Neural cell (in vitro differentiated cells): Measurements from ENCODE around the gene MRPL48. TPM values are rescaled to one million over a fixed set of nuclear protein-coding genes. Genes with fewer than 3 reads are reported as not detected.

Experiments used
- H2AFZ ChIP-seq: fragments of 200-600, 300-800 bp; sonication (generic), shearing (Covaris generic); 2 replicates; pipeline ENCODE4 v1.6.0; 2014; ENCODE audit warnings: low read depth, mild to moderate bottlenecking, antibody characterized with exemption, low read length, moderate library complexity
- H3F3A ChIP-seq: fragments of 200-600 bp; shearing (Covaris generic); 2 replicates; pipeline ENCODE4 v1.6.1; 2016; ENCODE audit warnings: mild to moderate bottlenecking, moderate library complexity, mixed read lengths, antibody characterized with exemption, low read length; ENCODE audit not compliant: insufficient read depth, poor library complexity, severe bottlenecking
- H3K27ac ChIP-seq: fragments of 200-600, 300-800 bp; sonication (generic), shearing (Covaris generic); 2 replicates; pipeline ENCODE4 v1.5.1; 2014; ENCODE audit warnings: mild to moderate bottlenecking, low read length, moderate library complexity
- H3K27me3 ChIP-seq: fragments of 300-800, 200-600 bp; sonication (generic), shearing (Covaris generic); 2 replicates; pipeline ENCODE4 v1.6.0; 2014; ENCODE audit warnings: mild to moderate bottlenecking, low read depth, low read length, moderate library complexity; ENCODE audit not compliant: insufficient read depth
- H3K36me3 ChIP-seq: fragments of 300-800, 200-600 bp; sonication (generic), shearing (Covaris generic); 2 replicates; pipeline ENCODE4 v1.5.1; 2014; ENCODE audit warnings: mild to moderate bottlenecking, antibody characterized with exemption, low read length, moderate library complexity; ENCODE audit not compliant: insufficient read depth
- H3K4me2 ChIP-seq: fragments of 300-800, 200-600 bp; sonication (generic), shearing (Covaris generic); 2 replicates; pipeline ENCODE4 v1.6.0; 2014; ENCODE audit warnings: mild to moderate bottlenecking, low read length
- H3K4me3 ChIP-seq: fragments of 300-800, 200-600 bp; sonication (generic), shearing (Covaris generic); 2 replicates; pipeline ENCODE4 v1.5.1; 2014; ENCODE audit warnings: mild to moderate bottlenecking, low read length, moderate library complexity
- H3K79me2 ChIP-seq: fragments of 200-600 bp; shearing (Covaris generic); replicated peaks from 2 replicates; pipeline ENCODE4 v1.6.0; 2014; ENCODE audit warnings: mild to moderate bottlenecking, low read length, moderate library complexity; ENCODE audit not compliant: insufficient read depth
- H3K9ac ChIP-seq: fragments of 300-800, 200-600 bp; sonication (generic), shearing (Covaris generic); 2 replicates; pipeline ENCODE4 v1.6.1; 2016; ENCODE audit warnings: mild to moderate bottlenecking, low read length, mixed read lengths
- H3K9me2 ChIP-seq: fragments of 200-600 bp; shearing (Covaris generic); 2 replicates; pipeline ENCODE4 v1.6.1; 2016; ENCODE audit warnings: mild to moderate bottlenecking, low read length, mixed read lengths; ENCODE audit not compliant: insufficient read depth
- H3K9me3 ChIP-seq: fragments of 200-600, 300-800 bp; sonication (generic), shearing (Covaris generic); 2 replicates; pipeline ENCODE4 v1.6.1; 2016; ENCODE audit warnings: mild to moderate bottlenecking, mixed run types, low read length, moderate library complexity, mixed read lengths
- H4K20me1 ChIP-seq: fragments of 200-600 bp; shearing (Covaris generic); 2 replicates; pipeline ENCODE4 v1.6.1; 2016; ENCODE audit warnings: mild to moderate bottlenecking, mixed run types; ENCODE audit not compliant: insufficient read depth
- CTCF ChIP-seq: fragments of 450-650 bp; IDR thresholded peaks from 2 replicates; pipeline ENCODE4 v1.5.1; 2014; ENCODE audit warnings: antibody characterized with exemption, mild to moderate bottlenecking, moderate library complexity; ENCODE audit not compliant: poor library complexity, severe bottlenecking
- EP300 ChIP-seq: fragments of 450-650 bp; conservative IDR thresholded peaks from 2 replicates; pipeline ENCODE4 v1.6.1; 2014; ENCODE audit warnings: antibody characterized with exemption, mild to moderate bottlenecking, moderate library complexity; ENCODE audit not compliant: poor library complexity, severe bottlenecking
- EZH2 ChIP-seq: fragments of 200-600, 300-800 bp; shearing (Covaris generic), sonication (generic); IDR thresholded peaks from 2 replicates; pipeline ENCODE4 v1.6.1; 2014; ENCODE audit warnings: antibody characterized with exemption, low read length, borderline replicate concordance, mild to moderate bottlenecking; ENCODE audit not compliant: insufficient read depth, poor library complexity, severe bottlenecking
- MXI1 ChIP-seq: fragments of 450-650 bp; conservative IDR thresholded peaks from 2 replicates; pipeline ENCODE4 v1.6.1; 2014; ENCODE audit warnings: antibody characterized with exemption, mild to moderate bottlenecking; ENCODE audit not compliant: poor library complexity, severe bottlenecking
- POLR2AphosphoS5 ChIP-seq: IDR thresholded peaks from 2 replicates; pipeline ENCODE4 v1.6.1; 2012
- RAD21 ChIP-seq: fragments of 450-650 bp; conservative IDR thresholded peaks from 2 replicates; pipeline ENCODE4 v1.6.1; 2014; ENCODE audit warnings: antibody characterized with exemption, mild to moderate bottlenecking, moderate library complexity
- REST ChIP-seq: IDR thresholded peaks from 2 replicates; pipeline ENCODE4 v1.6.1; 2012; ENCODE audit warnings: borderline replicate concordance
- SMC3 ChIP-seq: fragments of 450-650 bp; conservative IDR thresholded peaks from 2 replicates; pipeline ENCODE4 v1.6.1; 2014; ENCODE audit warnings: antibody characterized with exemption, mild to moderate bottlenecking, moderate library complexity; ENCODE audit not compliant: poor library complexity
- TAF1 ChIP-seq: IDR thresholded peaks from 2 replicates; pipeline ENCODE4 v1.6.1; 2012; ENCODE audit warnings: low read depth
- polyA plus RNA-seq: library from polyadenylated mRNA; depleted of rRNA; stranded (reverse); fragments of >200 nt; gene quantifications from 2 replicates; pipeline ENCODE4 v1.2.3, GENCODE V29; 2014

MRPL48 gene
- polyA plus RNA-seq, 1 donor from 2014 or later: 98.3 TPM

GRCh38 chr11:73812234-73812633 is 24.6 kb downstream of the MRPL48 start:
- Histone ChIP-seq H3K4me3 (no peak overlapping the region), H3K27ac (no peak overlapping the region), H3K36me3 (peaks cover 6% of the 10 kb centered on the region), H3K9ac (no peak overlapping the region), H3K79me2 (no peaks in the 10 kb centered on the region), H3K4me2 (no peak overlapping the region), H3K9me2 (no peaks in the 10 kb centered on the region), H2AFZ (no peak overlapping the region), H4K20me1 (no peaks in the 10 kb centered on the region), H3K9me3 (no peaks in the 10 kb centered on the region), H3K27me3 (no peaks in the 10 kb centered on the region), H3F3A (no peaks in the 10 kb centered on the region)
- TF ChIP-seq TAF1 (no peak), MXI1 (no peak)

GRCh38 chr11:73814812-73815211 is 27.1 kb downstream of the MRPL48 start:
- no peak overlapping the region for H2AFZ ChIP-seq
- no peaks in the 10 kb centered on the region for H3F3A ChIP-seq
- H3K4me2 ChIP-seq: no peak overlapping the region
- no peak overlapping the region for H3K4me3 ChIP-seq
- no peaks in the 10 kb centered on the region for H3K79me2 ChIP-seq
- no peaks in the 10 kb centered on the region for H4K20me1 ChIP-seq
- no peaks in the 10 kb centered on the region for H3K9me2 ChIP-seq
- no peak overlapping the region for H3K9ac ChIP-seq
- no peaks in the 10 kb centered on the region for H3K9me3 ChIP-seq
- H3K36me3 ChIP-seq: no peaks in the 10 kb centered on the region
- H3K27ac ChIP-seq: no peak overlapping the region
- TF ChIP-seq POLR2AphosphoS5: no peak
- no peak for TF ChIP-seq SMC3
- no peak for TF ChIP-seq EZH2
- H3K27me3 ChIP-seq: no peaks in the 10 kb centered on the region

GRCh38 chr11:73818846-73819245 is 31.2 kb downstream of the MRPL48 start:
- no peaks in the 10 kb centered on the region for H3K79me2 ChIP-seq
- H3K9ac ChIP-seq: no peak overlapping the region
- no peak overlapping the region for H2AFZ ChIP-seq
- no peak overlapping the region for H3K27ac ChIP-seq
- no peak overlapping the region for H3K4me2 ChIP-seq
- TF ChIP-seq MXI1: no peak
- TF ChIP-seq EP300: no peak
- no peak for TF ChIP-seq RAD21
- H3K9me2 ChIP-seq: no peaks in the 10 kb centered on the region
- no peaks in the 10 kb centered on the region for H4K20me1 ChIP-seq
- no peaks in the 10 kb centered on the region for H3K36me3 ChIP-seq
- no peaks in the 10 kb centered on the region for H3K27me3 ChIP-seq
- H3K4me3 ChIP-seq: no peak overlapping the region
- H3F3A ChIP-seq: no peaks in the 10 kb centered on the region
- H3K9me3 ChIP-seq: no peaks in the 10 kb centered on the region

GRCh38 chr11:73830261-73830660 is 42.6 kb downstream of the MRPL48 start:
- H3K9me2 ChIP-seq: no peaks in the 10 kb centered on the region
- H3K9ac ChIP-seq: no peak overlapping the region
- H3K27ac ChIP-seq: no peak overlapping the region
- no peaks in the 10 kb centered on the region for H3F3A ChIP-seq
- TF ChIP-seq EZH2: no peak
- no peak for TF ChIP-seq MXI1
- TF ChIP-seq EP300: no peak
- TF ChIP-seq RAD21: no peak
- no peak for TF ChIP-seq POLR2AphosphoS5
- TF ChIP-seq REST: no peak
- no peak for TF ChIP-seq TAF1
- TF ChIP-seq CTCF: no peak
- no peak for TF ChIP-seq SMC3
- H3K9me3 ChIP-seq: no peaks in the 10 kb centered on the region
- no peaks in the 10 kb centered on the region for H3K36me3 ChIP-seq
- no peaks in the 10 kb centered on the region for H3K79me2 ChIP-seq
- no peak overlapping the region for H3K4me3 ChIP-seq
- no peaks in the 10 kb centered on the region for H3K27me3 ChIP-seq
- no peaks in the 10 kb centered on the region for H4K20me1 ChIP-seq
- no peak overlapping the region for H2AFZ ChIP-seq
- no peak overlapping the region for H3K4me2 ChIP-seq
